Stimulated activated CD8-positive, alpha-beta memory T cell treated with anti-CD3 and anti-CD28 coated beads, Interleukin-2, amount 100 ng/mL, for 1 hour (primary cell): Measurements from ENCODE around the gene CCDC196.
A peak's percentile ranks its signal among the peaks of the same experiment; 100 is the strongest.
"Not testable (repeated sequence)": the region's sequence is repeated elsewhere in the genome, so short reads cannot be mapped to it uniquely, and the experiment has no call there.

ENCODE experiments used
- DNase-seq, 2 donors: peaks; one replicate each; pipeline ENCODE4 v3.0.0-alpha.2; 2020; ENCODE audit warnings: low read depth in 2 of 2

CCDC196 gene

DNA sequence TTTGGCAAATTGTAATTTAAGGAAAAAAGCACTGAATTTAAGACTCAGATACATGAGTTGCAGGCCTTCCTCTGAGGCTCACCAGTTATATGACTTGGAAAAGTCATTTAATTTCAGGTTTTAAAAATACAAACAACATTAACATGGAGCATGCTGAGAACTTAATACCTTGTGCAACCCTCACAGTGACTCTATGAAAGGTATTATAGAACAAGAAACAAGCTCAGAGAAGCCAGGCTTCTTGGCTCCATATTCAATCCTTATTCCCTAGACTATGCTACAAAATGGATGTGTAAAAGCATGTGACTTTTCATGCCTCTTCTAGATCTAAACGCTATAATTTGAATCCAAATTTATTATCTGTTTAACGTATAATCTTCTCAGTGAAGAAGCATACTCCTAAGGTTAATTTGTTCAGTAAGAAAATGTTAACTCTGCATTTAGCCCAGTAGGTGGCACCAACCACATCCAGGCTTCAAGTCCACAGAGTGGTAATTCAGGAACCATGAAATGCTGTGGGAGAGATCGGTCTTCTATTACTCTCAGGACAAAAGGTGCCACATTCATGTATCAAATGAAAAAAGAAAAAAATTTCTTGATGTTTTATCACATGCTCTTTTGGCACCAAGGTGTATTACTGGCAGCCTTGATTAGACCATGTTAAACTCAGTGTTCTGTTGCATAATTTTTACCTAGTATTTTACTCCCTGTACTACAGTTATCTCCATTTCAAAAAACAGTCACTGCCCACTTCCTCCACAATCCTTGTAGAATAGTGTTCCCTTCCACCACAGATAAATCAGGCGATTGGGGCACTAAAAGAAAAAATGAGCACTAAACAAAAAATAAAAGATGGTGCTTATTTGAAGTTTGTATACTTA is 9.3 kb downstream of the CCDC196 start:
- DNase-seq: no peak

DNA sequence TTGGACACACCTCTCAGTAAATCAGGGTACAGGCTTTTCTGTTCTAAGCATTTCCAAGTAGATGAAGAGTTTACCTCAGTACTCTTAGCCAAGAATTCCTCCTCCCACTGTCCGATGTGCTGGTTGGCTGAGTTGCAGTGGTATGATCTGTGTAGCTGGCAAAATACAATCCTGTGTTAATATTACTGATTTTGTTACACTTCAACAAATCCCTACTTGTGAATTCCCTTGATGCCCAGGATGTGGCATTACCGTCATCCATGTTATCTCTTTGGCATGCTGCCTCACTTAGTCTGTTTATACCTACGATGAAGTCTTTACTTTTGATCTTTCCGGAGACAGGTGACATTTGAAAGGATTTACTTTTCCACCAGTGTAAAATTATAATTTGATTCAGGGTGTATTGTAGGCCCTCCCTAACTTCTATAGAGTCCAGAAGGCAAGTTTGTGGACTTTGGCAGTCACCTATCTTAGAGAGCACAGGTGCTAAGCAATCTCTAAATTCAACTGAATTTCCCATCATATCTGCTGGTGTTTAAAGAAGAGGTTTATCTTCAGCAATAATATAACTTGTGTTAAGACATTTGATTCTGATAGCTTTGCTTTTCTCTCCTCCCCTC is 10.1 kb downstream of the CCDC196 start:
- no peak for DNase-seq

DNA sequence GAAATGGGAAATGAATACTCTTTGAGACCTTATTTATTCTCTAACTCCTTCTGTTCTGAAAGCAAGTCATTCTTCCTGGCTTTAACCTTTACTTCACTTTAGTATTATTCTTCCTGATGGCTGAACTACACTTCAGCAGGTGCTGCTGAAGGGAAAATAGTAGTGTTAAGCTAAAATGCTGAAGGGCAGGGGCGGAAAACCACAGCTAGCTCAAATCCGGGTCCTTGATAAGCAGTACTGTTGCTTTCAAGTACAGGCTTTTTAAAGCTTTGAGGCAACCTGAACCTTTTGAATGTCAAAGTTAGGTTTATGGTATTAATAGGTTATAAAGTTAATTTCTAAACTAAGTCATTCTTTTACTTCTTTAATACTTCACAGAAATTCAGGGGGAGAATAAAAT is 10.7 kb downstream of the CCDC196 start:
- DNase-seq: no peak

DNA sequence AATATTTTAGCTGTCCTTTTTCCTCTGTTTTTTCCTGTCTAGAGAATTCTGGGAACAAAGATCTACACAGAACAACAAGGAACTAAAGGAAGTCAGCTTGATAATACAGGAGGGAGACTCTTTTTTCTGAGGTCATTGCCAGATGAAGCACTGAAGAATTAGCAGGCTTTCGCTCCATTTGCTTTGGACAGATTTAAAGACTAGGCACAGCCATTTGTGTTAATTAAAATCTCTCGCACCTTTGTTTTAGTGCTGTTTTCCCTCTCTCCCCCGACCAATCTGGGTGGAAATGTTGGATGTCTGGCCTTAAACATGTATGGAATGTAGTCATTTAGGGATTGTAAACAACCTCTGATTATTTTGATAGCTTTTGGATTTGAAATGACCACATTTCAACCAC is 12.1 kb downstream of the CCDC196 start:
- DNase-seq: no peak

DNA sequence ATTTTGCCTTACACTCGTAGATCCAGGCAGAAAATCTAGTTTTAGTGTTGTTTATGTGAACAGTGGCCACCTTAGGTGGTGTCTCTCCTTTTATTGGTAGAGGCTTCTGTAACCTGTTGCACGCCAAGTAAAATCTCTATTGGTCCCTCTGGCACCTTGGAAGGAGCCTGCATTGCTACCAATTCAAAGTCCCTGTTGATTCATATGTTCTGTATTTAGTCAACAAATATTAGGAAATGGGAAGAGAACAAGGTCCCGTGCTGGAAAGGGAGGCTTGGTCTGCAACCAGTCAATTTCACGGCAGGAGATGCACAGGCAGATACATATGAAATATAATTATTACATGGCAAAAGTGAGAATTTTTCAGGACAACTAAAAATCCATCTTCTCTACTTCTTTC is 15.4 kb downstream of the CCDC196 start:
- no peak for DNase-seq

DNA sequence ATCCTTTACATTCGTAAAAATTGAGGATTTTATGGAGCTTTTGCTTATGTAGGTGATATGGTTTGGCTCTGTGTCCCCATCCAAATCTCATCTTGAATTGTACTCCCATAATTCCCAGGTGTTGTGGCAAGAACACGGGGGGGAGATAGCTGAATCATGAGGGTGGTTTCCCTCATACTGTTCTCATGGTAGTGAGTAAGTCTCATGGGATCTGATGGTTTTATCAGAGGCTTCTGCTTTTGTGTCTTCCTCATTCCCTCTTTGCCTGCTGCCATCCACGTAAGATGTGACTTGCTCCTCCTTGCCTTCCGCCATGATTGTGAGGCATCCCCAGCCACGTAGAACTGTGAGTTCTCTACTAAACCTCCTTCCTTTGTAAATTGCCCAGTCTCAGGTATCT is 16.7 kb downstream of the CCDC196 start:
- DNase-seq: not testable (repeated sequence)

DNA sequence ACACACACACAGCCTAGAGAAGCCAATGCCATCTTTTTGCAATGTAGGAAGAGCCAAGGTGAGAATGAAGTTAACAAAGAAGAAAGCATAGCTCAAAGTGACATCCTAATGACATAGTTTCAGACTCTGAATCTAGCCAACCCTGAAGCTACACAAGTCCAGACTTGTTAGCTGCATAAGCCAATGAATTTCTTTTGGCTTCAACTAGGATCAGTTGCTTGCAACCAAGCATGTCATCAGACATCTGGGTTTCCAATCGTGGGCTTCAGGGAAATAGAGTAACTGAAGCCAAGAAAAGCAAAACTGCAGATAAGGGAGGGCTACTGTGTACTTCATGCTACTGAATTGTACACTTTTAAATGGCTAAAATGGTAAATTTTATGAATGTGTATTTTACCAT is 17.4 kb downstream of the CCDC196 start:
- no peak for DNase-seq

DNA sequence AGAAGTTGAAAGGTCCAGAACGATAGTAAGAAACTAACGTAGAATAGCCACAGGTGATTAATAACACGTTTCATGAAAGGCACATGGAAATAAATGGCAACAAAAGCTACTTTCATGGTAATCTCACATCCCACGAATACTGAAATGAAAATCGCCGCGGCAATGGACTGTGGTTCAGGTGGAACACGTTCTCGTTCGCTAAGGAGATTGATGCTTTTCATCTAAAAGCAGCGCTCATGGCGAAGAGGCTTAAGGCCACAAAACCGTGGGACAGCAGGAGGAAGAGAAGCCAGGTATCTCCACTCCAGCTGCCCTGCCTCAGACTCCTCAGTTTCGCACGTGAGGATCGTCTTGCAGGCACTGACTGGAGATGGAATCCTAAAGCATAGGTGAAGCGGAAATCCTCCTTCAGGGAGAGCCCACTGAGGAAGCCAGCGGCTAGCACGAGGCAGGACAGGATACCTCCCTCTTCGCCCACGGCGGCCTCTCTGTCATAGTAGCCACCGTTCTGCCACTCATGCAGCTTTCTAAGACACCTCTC is 21.1 kb downstream of the CCDC196 start:
- no peak for DNase-seq

DNA sequence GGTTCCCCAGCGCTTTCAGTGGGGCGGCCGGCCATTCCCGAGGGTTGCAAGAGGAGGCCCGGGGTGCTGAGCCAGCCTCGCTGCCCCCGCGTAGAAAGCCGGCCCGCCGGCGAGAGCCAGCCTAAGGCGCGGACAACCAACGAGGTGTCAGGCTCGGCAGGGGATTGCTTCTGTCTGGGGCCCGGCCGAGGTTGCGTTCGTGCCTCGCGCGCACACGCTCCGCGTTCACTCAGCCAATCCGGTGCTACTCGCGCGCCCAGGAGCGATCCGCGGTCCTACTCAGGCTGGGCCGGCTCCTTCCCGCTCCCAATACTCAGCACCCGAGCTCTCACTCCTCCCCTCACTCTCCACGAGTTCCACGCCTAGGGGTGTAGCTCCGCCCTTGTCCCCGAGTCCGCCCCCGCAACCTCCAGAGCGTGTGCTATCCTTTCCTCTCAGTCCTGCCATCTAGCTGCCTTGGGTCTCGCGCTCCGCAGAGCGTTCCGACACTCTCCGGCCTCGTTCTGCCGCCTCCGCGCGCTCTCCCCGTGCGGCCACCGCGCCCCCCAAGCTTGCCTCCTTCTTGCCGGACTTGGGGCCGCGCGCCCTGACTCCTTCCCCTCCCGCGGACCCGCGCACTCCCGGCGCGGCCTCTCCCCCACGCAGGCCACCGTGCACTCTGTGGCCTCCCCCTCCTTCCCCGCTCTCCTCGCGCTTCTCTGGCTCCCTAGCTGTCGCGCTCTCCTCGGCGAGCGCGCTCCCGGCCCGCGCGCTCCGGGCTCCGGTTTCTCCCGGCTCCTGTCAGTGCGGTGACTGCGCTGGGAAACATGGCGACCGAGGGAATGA is 21.8 kb downstream of the CCDC196 start, which contains the start of gene GPHN:
GPHN (plus strand) TSS at position 426 of the 825 bp plus-strand sequence.
- DNase-seq: peak; percentile 63 to 65

DNA sequence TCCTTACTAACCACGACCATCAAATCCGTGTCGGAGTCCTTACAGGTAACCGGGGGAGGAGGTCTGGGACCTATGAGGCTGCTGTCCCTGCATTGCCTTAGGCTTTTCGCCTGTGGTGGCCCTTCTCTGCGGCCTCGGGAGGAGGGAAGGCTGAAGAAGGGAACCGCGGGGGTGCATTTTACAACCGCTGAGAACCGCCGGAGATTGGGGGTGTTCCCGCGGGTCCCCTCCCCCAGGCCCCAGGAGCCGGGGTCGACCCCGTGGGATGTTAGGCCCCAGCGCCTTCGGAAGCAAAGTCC is 22.3 kb downstream of the CCDC196 start:
- no peak for DNase-seq

DNA sequence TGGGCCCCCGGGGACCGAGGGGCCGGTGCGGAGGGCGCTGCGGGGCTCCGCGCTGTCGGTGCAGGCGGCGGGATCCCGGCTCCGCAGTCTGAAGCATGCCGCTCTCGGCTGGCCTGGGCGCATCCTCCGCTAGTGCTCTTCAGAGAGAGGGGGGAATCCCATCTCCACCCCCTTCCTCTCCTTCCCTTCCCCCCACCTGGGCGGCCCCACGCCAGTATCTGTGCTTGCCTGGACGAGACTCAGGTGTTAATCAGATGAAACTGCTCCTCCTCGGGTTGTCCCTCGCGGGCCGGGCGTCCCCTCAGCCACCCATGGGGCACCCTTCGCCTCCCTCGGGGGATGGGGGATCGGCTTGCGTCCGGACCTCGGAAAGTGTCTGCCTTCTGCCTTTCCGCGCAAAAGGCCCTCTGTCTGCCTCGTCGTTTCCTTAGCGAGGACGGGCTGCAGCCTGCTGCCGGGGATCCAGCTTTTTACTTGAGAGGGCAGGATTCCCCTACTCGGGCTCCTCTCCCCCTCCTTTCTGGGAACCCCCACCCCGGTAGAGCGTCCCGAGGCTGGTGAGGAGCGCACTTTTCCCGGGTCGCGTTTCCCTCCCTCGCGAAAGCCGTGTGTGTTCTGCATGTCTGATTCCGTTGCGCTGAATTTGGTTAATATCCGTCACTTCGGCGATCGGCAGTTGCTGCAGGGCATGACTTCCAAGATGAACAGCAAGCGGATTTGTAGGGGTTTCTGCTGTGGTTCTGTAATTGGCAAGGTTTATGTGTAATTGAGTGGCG is 22.9 kb downstream of the CCDC196 start:
- DNase-seq: peak in 1 of 2 donors; percentile 1

DNA sequence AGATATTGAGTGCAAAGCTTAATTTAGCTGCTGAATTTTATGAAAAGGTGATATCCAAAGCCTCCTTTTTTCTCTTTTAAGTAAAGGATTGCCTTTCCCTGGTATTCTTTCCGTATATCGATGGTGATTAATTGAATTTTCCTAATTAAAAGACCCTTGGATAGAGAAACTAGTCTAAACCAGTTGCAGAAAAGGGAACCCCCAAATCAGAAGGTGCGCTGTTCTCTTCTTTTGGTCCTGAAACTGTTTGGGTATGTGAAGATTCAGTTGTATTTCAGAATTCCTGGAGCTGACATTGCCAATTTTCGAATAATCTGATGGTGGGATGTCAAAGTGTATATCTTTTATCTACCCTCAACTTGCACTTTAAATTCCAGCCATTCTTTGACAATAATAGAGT is 23.7 kb downstream of the CCDC196 start:
- DNase-seq: no peak

DNA sequence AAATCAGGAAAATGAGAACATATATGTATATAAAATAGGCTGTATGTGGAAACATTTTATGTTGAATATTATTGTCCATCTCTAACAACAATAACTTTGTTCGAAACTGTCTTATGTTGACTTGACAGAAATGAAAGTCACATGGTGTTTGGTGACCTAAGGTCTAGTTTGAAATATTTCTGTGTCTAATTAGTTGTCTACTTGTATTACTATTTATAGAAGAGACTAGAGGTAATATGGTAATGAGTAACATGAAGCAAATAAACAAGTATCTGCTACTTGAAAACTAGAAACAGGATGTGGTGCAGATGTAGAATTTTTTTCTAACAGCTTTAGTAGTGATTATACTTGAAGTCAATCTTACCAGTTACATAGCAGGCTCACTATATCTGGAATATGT is 25.7 kb downstream of the CCDC196 start:
- DNase-seq: no peak

DNA sequence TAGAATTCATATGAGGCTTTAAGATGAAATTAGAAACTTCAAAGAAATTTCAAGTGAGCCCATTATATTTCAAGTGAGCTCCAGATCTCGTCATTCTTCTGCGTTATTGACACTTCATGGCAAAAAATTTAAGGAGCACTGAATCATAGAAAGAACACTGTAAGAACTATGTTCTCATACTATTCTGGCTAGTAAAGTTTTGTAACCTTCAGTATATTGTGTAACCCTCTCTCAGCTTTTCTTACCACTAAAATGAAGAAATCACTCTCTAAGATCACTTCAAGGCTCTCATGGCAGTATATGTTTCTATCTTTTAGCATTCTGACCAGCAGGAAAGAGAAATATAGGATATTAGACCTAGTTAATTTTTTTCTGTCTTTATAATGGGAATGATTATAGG is 28.0 kb downstream of the CCDC196 start:
- no peak for DNase-seq

DNA sequence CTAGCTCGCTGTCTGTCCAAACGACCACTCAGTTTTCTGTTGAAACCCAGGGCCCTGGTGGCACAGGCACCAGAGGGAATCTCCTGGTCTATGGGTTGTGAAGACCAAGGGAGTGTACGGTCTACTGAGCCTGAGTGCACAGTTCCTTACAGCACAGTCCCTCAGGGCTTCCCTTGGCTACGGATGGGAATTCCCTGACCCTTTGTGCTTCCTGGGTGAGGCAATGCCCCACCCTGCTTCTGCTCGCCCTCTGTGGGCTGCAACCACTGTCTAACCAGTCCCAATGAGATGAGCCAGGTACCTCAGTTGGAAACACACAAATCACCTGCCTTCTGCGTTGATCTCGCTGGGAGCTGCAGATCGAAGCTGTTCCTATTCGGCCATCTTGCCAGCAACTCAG is 44.4 kb downstream of the CCDC196 start:
- no peak for DNase-seq

DNA sequence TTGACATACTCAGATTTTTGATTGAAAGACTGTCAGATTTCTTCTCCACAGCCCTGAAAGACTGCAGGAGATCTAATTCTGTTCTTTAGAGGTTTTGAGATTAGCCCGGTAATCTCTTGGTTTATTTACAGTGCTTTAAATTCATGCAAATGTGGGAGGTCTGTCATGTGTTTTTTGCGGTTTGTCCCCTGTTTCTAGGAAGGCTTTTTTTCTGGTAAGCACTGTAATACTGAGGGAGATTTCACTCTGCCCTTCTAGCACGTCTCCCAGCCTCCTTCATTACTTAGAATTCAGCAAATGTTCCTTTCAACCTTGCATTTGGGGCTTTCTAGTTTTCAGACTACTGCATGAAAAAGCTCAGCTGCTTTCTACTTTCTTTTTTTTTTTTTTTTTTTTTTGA is 52.9 kb downstream of the CCDC196 start:
- DNase-seq: no peak

DNA sequence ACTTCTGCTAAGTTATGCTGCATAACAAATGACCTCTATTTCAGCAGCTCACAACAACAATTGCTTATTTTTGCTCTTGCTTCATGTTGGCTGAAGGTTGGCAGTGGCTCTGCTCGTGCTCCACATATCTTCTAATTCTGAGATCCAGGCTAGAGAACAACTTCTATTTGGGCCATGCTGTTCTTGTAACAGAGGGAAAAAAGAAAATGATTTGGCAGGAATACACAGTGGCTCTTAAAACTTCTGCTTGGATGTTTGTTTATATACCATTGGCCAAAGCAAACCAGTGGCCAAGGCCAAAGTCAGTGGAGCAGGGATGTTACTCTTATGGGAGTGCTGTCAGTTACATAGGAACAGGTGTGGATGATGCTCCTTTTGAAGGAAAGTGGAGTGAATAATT is 53.9 kb downstream of the CCDC196 start:
- no peak for DNase-seq

DNA sequence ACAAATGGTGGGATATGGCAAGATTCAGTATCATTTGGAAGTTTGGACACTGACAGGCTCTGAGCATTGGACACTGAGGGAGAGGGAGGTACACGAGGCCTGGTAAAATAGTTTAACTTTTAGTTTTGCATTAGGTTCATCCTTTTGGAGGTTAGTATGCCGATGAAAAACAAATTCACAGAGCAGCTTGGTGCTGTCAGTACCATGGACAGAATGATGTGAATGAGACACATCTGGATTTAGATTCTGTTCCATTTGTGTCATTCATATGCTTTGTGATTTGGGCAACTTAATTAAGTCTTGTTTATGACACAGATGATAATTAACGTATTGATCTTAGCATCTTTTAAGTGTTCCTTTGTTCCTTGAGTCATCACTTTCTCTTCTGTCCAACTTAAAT is 55.5 kb downstream of the CCDC196 start:
- no peak for DNase-seq

DNA sequence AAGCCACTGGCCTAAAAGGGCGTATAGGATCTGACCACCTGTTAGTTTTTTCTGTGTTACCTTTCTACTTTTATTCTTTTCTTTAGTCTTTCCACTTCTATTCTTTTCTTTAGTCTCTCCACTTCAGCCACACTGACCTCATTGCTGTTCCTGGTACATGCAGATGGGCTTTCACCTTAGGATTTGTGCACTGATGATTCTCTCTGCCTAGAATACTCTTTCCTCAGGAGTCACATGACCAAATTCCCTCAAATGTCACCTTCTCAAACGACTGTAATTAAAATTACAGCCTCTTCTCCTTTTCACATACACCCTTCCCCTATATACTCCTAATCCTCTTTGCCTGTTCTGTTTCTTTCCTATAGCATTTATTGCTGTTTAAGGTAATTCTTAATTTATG is 57.8 kb downstream of the CCDC196 start:
- DNase-seq: no peak

DNA sequence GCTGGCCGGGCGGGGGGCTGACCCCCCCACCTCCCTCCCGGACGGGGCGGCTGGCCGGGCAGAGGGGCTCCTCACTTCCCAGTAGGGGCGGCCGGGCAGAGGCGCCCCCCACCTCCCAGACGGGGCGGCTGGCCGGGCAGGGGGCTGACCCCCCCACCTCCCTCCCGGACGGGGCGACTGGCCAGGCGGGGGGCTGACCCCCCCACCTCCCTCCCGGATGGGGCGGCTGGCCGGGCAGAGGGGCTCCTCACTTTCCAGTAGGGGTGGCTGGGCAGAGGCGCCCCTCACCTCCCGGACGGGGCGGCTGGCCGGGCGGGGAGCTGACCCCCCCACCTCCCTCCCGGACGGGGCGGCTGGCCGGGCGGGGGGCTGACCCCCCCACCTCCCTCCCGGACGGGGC is 59.0 kb downstream of the CCDC196 start:
- not testable (repeated sequence) for DNase-seq

DNA sequence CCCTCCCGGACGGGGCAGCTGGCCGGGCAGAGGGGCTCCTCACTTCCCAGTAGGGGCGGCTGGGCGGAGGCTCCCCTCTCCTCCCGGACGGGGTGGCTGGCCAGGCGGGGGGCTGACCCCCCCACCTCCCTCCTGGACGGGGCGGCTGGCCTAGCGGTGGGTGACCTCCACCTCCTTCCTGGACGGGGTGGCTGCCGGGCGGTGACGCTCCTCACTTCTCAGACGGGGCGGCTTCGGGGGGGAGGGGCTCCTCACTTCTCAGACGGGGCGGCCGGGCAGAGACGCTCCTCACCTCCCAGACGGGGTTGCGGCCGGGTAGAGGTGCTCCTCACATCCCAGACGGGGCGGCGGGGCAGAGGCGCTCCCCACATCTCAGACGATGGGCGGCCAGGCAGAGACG is 59.6 kb downstream of the CCDC196 start:
- DNase-seq: not testable (repeated sequence)
